ENCODE data around the gene UBE2L3.
"Not testable (repeated sequence)": the region's sequence is repeated elsewhere in the genome, so short reads cannot be mapped to it uniquely, and the experiment has no call there.

UBE2L3 gene

GRCh38 chr22:21591695-21592094 is 24.2 kb downstream of the UBE2L3 start:
- Histone ChIP-seq H3K4me3 (ENCODE audit: low read depth, low read length) (no peak overlapping the region), H3K27ac (no peak overlapping the region), H3K36me3 (replicated peaks) (peaks cover 51% of the 10 kb centered on the region), H3K27me3 (replicated peaks) (no peaks in the 10 kb centered on the region)
- in situ Hi-C loops (cut with HindIII; ENCODE audit: low pct_ligation_motif_present, low sequenced_read_pairs): no loop called here
- no peak for TF ChIP-seq CTCF (IDR thresholded peaks at IDR 0.05; ENCODE audit: low read depth, low read length, missing control alignments)
- no peak for DNase-seq

- in situ Hi-C loops (cut with HindIII; ENCODE audit: low pct_ligation_motif_present, low sequenced_read_pairs): no loop called here
- no peak for TF ChIP-seq CTCF (IDR thresholded peaks at IDR 0.05; ENCODE audit: low read depth, low read length, missing control alignments)
- peaks cover 52% of the 10 kb centered on the region for H3K36me3 ChIP-seq (replicated peaks)
- H3K4me3 ChIP-seq (ENCODE audit: low read depth, low read length): no peak overlapping the region
- H3K27ac ChIP-seq: no peak overlapping the region
- H3K27me3 ChIP-seq (replicated peaks): no peaks in the 10 kb centered on the region
- DNase-seq: no peak
Measured at GRCh38 chr22:21592422-21592821, 24.9 kb downstream of the UBE2L3 start.

GRCh38 chr22:21593406-21594232 is 26.1 kb downstream of the UBE2L3 start:
- Histone ChIP-seq H3K27me3 (replicated peaks) (no peaks in the 10 kb centered on the region), H3K36me3 (replicated peaks) (peaks cover 48% of the 10 kb centered on the region), H3K27ac (no peak overlapping the region), H3K4me3 (ENCODE audit: low read depth, low read length) (no peak overlapping the region)
- TF ChIP-seq CTCF (IDR thresholded peaks at IDR 0.05; ENCODE audit: low read depth, low read length, missing control alignments): peak; percentile 66
- DNase-seq: no peak
- in situ Hi-C loops (cut with HindIII; ENCODE audit: low pct_ligation_motif_present, low sequenced_read_pairs): no loop called here

GRCh38 chr22:21594865-21595452 is 27.4 kb downstream of the UBE2L3 start:
- DNase-seq: no peak
- H3K4me3 ChIP-seq (ENCODE audit: low read depth, low read length): no peak overlapping the region
- H3K27ac ChIP-seq: no peak overlapping the region
- H3K36me3 ChIP-seq (replicated peaks): peaks cover 48% of the 10 kb centered on the region
- in situ Hi-C loops (cut with HindIII; ENCODE audit: low pct_ligation_motif_present, low sequenced_read_pairs): no loop called here
- H3K27me3 ChIP-seq (replicated peaks): no peaks in the 10 kb centered on the region
- no peak for TF ChIP-seq CTCF (IDR thresholded peaks at IDR 0.05; ENCODE audit: low read depth, low read length, missing control alignments)

- H3K27me3 ChIP-seq (replicated peaks); in situ Hi-C loops (cut with HindIII; ENCODE audit: low pct_ligation_motif_present, low sequenced_read_pairs); H3K4me3 ChIP-seq (ENCODE audit: low read depth, low read length); DNase-seq; H3K27ac ChIP-seq: not testable (repeated sequence)
- peaks cover 52% of the 10 kb centered on the region for H3K36me3 ChIP-seq (replicated peaks)
Measured at GRCh38 chr22:21596356-21597135, 29.0 kb downstream of the UBE2L3 start.

GRCh38 chr22:21598302-21598701 is 30.8 kb downstream of the UBE2L3 start:
- Histone ChIP-seq H3K27me3 (replicated peaks) (no peaks in the 10 kb centered on the region), H3K36me3 (replicated peaks) (peaks cover 51% of the 10 kb centered on the region), H3K4me3 (ENCODE audit: low read depth, low read length) (no peak overlapping the region), H3K27ac (no peak overlapping the region)
- TF ChIP-seq CTCF (IDR thresholded peaks at IDR 0.05; ENCODE audit: low read depth, low read length, missing control alignments): no peak
- in situ Hi-C loops (cut with HindIII; ENCODE audit: low pct_ligation_motif_present, low sequenced_read_pairs): no loop called here
- no peak for DNase-seq
